AG09309 (cell line): Measurements from ENCODE around the gene EXOSC1.
A peak's percentile ranks its signal among the peaks of the same experiment; 100 is the strongest.
"Not testable (repeated sequence)": the region's sequence is repeated elsewhere in the genome, so short reads cannot be mapped to it uniquely, and the experiment has no call there.

Experiments used
- DNase-seq: peaks from one replicate; pipeline ENCODE4 v3.0.0-alpha.2; 2010; ENCODE audit warnings: low read depth
- H3K4me3 ChIP-seq: 2 replicates; pipeline ENCODE4 v1.5.1; 2011; ENCODE audit warnings: mild to moderate bottlenecking, low read depth, low read length, moderate library complexity; ENCODE audit not compliant: control insufficient read depth
- CTCF ChIP-seq: IDR thresholded peaks from 2 replicates; pipeline ENCODE4 v1.5.1; 2011; ENCODE audit warnings: mild to moderate bottlenecking, low read depth, low read length, inconsistent platforms; ENCODE audit not compliant: insufficient read depth, control insufficient read depth; ENCODE audit errors: missing control alignments

Gene EXOSC1

GRCh38 chr10:97434055-97434454 is 11.8 kb downstream of the EXOSC1 start:
- H3K4me3 ChIP-seq: no peak overlapping the region
- TF ChIP-seq CTCF: no peak
- no peak for DNase-seq

GRCh38 chr10:97428572-97428981 is 17.2 kb downstream of the EXOSC1 start:
- no peak for TF ChIP-seq CTCF
- peak overlapping the region; percentile 17 for H3K4me3 ChIP-seq
- DNase-seq: no peak

DNA sequence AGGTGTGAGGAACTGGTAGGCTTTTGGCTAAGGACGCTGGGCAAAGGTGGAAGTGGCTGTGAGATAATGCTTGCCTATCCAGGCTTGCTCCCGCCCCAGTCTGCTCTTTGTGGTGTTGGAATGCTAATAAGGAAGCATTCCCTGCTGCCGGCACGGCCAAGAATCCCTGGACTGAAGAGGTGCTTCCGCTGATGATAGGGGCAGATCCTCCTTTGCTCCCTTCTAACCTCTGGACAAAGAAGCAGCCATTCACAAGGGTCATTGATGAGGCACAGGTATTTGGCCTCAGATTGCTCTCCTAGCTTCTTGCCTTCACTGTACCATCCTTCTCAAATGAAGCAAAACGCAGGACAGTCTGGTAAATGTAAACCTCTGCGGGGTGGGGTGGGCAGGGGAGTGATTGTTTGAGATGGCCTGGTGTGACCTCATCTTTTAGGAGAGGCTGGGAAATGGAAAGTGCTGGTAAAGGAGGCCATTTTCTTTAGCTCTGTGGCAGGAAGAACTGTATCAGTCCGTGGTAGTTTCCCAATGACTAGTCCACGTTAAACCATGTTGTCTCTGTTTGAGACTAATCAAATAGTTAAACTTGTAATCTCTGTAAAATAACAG is 18.1 kb downstream of the EXOSC1 start:
- no peak for DNase-seq
- peak overlapping the region; percentile 65 for H3K4me3 ChIP-seq
- no peak for TF ChIP-seq CTCF

GRCh38 chr10:97426776-97427570 is 18.8 kb downstream of the EXOSC1 start:
- no peak for DNase-seq
- H3K4me3 ChIP-seq: peak overlapping the region; percentile 65
- TF ChIP-seq CTCF: no peak

DNA sequence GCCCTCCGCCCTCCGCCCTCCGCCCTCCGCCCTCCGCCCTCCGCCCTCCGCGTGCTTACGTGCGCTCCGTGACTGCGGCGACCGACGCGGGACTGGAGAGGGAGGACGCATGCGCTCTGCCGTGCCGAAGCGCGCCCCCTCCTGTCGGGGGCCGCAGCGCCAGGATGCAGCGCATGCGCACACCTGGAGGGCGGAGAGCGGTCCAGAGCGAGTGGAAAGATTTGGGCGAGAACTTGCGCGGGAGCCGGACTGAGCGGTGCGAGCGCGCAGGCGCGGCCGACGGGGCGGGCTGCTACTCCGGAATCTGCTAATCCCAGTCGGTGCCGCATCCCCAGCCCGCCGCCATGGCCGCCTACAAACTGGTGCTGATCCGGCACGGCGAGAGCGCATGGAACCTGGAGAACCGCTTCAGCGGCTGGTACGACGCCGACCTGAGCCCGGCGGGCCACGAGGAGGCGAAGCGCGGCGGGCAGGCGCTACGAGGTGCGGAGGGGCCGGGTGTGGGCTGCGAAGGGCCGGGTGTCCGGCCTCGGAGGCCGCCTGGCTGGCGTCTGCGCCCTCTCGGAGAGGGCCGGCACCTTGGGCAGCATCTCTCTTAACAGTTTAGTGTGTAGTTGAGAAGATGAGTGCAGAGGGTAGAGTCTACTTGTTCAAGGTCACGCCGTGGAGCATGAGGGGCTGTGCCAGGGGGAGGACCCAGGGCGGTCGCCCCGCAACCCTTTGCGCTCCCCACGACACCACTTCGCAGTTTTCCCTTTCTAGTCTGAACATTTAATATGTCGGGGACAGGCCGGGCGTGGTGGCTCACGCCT is 19.6 kb downstream of the EXOSC1 start, which contains the start of gene PGAM1:
TSS of gene PGAM1 (plus strand) at position 228 of the 812 bp plus-strand sequence. CDS start at position 345, 117 bp downstream.
- H3K4me3 ChIP-seq: peak within 1 kb of the TSS; percentile 65
- peak; percentile 85 for DNase-seq
- TF ChIP-seq CTCF: peak; percentile 75

DNA sequence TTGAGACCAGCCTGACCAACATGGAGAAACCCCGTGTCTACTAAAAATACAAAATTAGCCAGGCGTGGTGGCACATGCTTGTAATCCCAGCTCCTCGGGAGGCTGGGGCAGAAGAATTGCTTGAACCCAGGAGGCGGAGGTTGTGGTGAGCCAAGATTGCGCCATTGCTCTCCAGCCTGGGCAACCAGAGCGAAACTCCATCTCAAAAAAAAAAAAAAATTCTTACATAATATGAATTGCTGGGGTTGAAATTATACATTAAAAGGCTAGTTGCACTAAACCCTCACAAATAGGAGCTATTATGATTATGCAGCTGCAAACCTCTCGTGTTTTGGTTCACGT is 22.1 kb downstream of the EXOSC1 start:
- H3K4me3 ChIP-seq, DNase-seq: not testable (repeated sequence)
